HG02678 (cell line): ENCODE measurements around the gene NIN.

Experiments
- ATAC-seq: cut with Tn5 transposase; IDR thresholded peaks from one replicate; pipeline ENCODE4 v1.9.1; 2021; ENCODE audit warnings: mild to moderate bottlenecking, moderate library complexity; ENCODE audit not compliant: unreplicated experiment

NIN gene, protein sequence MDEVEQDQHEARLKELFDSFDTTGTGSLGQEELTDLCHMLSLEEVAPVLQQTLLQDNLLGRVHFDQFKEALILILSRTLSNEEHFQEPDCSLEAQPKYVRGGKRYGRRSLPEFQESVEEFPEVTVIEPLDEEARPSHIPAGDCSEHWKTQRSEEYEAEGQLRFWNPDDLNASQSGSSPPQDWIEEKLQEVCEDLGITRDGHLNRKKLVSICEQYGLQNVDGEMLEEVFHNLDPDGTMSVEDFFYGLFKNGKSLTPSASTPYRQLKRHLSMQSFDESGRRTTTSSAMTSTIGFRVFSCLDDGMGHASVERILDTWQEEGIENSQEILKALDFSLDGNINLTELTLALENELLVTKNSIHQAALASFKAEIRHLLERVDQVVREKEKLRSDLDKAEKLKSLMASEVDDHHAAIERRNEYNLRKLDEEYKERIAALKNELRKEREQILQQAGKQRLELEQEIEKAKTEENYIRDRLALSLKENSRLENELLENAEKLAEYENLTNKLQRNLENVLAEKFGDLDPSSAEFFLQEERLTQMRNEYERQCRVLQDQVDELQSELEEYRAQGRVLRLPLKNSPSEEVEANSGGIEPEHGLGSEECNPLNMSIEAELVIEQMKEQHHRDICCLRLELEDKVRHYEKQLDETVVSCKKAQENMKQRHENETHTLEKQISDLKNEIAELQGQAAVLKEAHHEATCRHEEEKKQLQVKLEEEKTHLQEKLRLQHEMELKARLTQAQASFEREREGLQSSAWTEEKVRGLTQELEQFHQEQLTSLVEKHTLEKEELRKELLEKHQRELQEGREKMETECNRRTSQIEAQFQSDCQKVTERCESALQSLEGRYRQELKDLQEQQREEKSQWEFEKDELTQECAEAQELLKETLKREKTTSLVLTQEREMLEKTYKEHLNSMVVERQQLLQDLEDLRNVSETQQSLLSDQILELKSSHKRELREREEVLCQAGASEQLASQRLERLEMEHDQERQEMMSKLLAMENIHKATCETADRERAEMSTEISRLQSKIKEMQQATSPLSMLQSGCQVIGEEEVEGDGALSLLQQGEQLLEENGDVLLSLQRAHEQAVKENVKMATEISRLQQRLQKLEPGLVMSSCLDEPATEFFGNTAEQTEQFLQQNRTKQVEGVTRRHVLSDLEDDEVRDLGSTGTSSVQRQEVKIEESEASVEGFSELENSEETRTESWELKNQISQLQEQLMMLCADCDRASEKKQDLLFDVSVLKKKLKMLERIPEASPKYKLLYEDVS (N-terminal part only)

DNA sequence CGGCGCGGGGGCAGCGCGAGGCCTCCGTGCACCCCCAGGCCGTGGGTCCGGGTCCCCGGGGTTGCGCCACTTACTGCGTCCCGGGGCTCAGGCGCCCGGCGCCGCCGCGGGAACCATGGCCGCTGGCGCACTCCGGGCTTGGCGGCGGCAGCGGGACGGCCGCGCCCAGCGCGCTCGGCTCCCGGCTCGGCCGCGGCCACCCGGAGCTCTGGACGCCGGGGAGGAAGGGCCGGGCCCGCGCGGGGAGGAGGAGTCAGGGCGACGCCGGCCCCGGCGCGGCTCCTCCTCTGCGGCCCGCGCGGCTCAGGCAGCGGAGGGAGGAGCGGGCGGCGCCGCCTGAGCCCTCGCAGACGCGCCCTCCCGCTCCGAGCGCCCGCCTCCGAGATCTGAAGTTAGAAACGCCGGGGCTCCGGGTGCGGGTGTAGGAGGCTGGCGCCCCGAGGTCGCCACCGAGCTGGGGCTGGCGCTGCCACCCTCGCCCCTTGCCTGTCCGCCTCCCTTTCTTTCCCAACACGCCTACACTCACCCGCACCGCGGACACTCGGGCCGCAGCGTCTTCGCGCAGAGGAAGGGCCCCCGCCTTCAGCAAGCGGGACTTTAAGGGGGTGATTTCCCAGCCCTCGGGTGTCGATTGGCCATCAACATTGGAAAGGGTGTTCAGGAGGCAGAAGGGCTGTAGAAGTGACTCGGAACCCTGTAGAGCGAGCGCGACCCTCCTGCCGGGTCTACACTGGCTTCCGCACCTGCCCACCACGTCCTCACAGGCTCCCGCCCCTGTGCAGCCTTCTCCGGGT, at the start of gene NIN:
NIN (minus strand) TSS at position 231 of the 794 bp plus-strand sequence. CDS start 9,106 bp downstream, outside the sequence.
- peak; percentile 85 for ATAC-seq

DNA sequence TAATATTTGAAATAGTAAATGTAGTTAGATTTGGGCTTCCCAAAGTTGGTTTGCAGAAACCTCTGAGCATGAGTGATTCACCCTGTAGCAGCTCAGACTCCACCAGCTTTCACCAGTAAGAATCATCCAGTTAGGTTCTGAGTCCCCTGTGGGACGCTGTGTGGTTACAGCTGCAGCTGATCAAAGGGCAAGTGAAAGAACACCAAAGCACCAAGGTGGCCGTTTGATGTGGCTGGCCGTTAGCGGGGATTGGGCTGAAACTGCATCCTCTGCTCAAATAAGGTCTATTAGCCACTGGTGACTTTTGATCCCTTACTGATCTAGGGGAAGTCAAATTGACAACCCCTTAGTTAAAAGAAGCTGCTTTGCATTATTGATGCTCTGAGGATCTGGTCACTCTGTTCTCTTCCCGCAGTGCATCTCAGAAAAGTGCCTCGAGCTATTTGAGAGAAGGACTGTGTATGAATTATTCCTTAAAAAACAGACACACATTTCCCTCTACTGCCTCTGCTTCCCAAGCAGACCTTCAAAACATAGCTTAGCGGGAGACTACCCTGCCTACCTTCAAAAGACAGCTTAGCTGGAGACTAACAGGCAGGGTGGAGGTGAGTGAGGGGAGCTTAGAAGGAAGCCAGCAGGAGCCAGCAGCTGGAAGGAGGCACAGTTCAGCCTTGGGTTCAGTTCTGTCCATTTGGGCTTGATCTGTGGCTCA, 44.6 kb upstream of the NIN start:
- peak; percentile 98 for ATAC-seq

DNA sequence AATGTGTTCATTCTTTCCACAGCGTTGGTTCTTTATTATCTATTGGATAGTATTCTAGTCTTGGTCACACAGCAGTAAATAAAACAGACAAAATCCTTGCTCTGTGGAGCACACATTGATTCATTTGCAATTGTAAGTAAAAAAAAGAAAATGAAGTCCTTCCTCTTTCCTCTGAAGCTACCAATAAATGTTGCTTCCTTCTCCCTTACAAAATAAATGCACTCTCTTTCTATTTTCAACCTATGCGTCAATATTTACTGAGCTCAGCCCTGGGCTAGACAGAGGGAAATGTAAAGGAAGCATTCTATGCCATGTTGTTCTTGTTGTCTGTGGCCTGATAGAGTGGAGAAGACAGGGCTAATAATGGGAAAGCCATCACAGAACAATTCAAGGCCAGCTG, 43.8 kb upstream of the NIN start:
- no peak for ATAC-seq

DNA sequence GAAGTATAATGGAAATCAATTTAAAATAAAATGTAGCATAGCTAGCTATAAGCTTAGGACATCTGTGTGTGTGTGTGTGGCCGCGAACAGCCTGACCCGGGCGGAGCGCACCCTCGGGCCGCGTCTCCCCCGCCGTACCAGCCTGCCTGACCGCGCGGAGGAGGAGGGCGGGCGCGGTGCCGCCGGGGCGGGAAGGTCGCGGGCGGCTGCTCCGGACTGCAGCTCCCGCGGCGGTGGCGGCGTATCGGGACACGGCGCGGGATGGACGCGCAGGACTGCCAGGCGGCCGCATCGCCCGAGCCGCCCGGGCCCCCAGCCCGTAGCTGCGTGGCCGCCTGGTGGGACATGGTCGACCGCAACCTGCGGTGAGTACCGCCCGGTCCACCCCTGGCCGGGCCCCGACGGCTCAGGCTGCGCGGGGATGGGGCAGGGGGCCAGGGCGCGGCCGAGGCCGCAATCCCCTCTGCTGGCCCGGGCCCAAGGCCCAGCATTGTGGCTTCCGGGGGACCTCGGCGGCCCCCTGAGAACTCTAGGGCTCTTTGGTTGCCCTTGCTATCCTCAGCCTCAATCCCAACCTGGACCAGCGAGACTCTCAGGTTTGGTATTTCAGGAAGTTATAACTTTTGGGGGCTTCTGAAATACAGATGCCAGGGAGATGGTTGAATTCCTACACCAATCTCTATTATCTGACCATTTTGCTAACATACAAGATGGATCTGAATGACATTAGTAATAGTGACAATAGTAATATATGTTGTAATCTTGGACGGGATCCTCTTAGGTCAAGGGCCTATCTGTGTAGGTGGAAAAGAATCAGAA, 41.2 kb upstream of the NIN start, which contains the start of gene ABHD12B:
ABHD12B (plus strand) TSS at position 140 of the 819 bp plus-strand sequence; CDS start at position 262, 122 bp downstream.
- no peak for ATAC-seq

DNA sequence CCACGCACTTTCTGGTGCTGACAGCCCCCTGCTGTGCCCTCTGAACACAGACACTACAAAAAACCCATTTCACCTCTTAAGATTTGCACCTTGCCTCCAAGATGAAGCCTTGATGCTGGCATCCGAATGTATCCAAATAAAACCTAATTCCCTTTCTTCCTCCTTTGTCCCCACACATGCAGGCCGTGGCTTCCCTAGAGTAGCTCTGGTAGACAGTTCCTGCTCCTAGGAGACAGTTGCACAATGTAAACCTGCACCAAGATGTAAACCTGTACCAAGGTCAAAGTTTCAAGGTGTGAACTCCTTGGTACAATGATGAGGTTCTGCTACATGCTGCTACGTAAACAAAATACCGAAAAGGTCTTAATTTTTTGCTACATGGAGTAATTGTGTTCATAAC, 40.3 kb upstream of the NIN start:
- no peak for ATAC-seq

DNA sequence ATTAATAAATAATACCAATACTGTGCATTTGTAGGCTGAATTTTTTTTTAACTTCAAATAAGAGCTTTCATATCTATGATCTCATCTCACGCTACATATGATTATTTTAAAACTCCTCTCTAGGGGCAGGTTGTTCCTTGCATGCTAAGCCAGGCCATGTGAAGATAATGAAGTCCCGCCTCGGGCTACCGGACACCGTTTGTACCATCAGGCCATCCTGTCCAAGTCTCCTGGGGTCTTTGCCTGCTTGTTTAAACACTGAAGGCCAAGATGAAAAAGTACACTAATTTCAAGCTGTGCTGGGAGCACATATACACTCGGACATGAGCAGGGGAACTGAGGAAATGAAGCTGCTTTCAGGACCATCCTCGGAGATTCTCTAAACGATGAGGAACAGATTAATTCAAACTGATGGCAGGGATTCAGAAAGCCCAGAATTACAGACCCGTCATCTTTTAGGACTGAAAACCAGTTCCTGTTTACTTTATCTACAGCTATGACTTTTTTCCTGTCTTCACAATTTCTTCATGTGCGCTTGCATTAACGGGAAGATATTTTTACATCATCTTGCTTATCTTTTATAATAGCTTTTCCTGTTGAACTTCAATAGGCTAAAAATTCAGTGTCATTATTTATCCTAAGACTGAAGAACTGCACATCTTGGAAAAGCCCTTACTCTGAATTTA, 34.6 kb upstream of the NIN start:
- no peak for ATAC-seq

DNA sequence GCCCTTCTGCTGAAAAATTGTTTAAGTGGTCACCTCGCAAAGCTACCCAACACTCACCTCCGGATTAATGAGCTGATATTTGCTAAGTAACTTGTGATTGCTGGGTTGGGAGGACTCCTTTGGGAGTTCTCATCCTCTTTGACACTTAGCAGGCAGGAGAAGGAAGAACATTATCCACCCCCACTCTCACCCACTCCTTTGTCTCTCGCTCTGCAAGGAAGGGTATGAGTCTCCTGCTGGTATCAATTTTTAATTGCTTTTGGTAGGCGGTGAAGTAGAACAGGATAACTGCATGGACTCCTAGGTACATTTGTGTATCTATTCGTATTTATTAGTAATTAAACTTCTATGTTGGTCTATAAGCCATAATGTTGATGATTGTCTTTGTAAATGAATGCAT, 34.0 kb upstream of the NIN start:
- no peak for ATAC-seq

DNA sequence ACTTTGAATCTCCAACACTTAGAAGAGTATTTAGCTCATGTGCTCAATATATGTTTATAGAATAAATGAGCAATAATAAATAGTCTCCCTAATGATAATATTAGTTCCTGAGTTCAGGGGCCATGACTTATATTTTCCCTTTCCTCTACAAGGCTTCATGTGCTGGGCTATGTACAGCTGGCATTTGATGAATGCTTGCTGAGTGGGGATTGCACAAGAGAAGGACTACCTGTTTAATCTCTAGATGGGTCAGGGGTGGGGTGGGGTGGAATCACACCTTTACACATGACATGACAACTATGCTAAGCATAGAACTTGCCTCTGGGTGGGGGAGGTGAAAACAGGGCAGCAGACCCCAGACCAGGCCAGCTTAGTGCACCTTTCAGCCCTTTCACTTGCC, 33.3 kb upstream of the NIN start:
- no peak for ATAC-seq

DNA sequence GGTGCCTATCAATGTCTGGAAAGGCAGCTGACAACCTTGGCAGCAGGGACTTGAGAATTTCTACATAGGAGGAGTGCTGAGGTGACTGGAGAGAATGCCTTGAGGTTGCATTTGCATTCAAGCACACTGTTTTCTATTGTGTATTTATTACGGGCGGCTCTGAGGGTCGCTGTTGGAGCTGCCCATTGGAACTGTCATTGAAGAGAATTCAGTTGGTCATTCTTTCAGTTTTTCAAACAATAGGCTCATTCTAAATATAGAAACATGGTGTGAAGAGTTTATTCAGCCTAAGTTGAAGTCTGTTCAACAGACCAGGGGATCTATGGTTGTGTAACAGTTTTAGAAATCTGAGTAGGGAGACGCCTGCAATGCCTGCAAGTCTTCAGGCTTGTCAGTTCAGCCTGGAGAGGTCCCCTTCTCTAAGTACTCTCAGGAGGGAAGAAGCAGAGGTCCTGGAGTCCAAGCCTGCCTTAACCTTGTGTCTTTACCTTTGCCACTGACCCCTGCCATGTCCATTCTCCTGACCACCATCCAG, 31.1 kb upstream of the NIN start:
- no peak for ATAC-seq

DNA sequence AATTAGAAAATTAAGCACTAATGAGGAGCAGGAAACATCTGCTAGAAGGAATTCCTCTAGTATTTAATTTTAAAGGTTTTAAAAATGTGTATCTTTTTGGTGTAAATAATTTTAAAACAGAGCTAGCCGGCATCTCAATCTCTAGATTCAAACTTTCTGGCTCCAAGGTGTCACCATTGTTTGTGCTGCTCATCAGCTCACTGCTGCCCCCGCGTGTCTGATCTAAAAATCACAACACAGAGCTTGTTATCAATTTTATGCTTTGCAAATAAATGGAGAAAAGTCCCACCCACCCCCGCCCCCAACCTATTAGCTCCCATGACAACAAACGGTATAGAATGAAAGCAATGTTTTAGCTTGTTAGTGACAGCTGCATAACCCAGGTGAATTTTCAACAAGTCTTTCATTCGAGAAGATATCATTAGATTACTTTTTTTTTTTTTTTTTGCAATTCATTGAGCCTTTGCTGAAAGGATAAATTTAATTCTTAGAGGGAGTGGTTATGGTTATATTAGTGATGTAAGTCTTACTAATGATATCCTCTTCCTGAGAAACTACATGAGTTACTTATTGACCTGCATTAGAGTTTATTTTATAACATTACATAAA, 29.6 kb upstream of the NIN start:
- ATAC-seq, result peak; percentile 47

DNA sequence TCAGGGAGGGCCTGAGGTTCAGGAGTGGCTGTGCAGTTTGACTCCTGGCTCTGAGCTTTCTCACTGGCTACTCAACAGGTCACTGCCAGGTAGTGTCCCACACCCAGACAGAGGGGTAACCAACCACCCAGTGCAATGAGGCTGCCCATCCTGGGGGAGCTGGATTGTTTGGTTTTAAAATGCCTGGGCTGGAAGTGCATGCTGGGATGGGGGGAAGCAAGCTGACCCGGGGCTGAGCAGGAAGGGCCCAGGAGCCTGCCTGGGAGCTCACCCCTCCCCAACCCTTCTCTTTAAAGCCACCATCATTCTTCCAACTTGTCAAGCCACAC, 28.3 kb upstream of the NIN start:
- ATAC-seq, result no peak

DNA sequence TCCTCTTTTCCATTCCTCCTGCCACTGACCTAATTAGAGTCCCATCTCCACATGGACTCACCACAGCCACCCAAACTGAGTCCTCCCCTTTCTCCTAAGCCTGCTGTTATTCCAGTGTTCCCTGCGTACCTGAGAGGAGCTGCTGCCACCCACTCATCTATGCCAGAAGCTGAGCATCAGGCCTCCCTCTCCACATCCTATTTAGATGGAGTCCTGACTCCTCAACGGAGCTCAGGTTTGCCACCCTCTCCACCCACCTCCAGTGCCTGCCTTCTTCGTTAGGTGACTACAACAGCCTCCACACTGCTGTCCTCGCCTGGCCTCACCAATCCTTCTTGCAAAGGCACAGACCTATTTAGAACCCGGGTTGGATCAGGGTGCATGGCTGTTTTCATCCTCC, 25.7 kb upstream of the NIN start:
- ATAC-seq, result no peak

DNA sequence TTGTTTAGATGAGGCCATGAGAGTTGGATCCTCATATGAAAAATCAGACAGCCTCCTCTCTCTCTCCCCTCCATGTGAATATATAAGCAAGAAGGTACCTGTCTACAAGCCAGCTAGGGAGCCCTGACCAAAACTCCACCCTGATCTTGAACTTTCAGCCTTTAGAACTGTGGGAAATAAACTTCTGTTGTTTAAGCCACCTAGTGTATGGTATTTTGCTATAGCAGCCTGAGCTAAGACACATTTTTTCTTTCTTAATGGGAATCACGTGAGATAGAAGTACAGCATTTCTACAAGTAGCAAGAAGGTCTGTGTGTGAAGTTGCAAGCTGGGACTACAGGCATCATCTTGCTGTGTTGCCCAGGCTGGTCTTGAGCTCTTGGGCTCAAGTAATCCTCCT, 24.6 kb upstream of the NIN start:
- no peak for ATAC-seq

DNA sequence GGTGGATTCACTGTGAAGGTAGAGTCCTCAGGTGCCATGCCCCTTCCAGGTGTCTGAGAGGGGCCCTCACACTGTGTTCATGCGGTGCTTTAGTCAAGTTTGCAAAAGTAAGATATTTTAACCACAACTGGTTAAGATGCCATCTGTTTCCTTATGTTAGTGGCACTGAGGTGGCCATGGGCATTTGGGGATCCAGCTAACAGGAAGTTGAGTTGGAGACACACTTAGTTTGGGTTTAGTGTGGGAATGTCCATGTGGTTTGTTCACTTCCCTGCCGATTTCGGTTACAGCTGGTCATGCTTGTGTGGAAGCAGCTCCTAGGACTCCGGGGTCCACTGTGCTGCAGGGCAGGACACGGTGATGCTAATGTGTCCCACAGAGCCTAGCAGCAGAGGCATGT, 23.6 kb upstream of the NIN start:
- no peak for ATAC-seq

DNA sequence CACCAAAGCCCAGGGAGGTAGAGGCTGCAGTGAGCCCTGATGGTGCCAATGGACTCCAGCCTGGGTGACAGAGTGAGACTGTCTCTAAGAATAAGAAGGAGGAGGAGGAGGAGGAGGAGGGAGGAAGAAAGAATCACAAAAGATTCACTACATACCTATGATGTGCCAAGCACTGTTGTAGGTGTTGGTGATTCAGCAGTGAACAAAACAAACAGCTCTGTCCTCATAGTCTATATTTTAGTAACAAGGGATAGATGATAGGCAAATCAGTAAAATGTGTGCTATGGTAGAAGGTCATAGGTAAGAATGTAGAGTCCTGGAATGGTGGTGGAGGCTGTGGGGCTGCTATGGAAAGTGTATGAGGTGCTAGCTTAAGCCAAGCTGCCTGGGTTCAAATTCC, 22.9 kb upstream of the NIN start:
- ATAC-seq, result no peak

DNA sequence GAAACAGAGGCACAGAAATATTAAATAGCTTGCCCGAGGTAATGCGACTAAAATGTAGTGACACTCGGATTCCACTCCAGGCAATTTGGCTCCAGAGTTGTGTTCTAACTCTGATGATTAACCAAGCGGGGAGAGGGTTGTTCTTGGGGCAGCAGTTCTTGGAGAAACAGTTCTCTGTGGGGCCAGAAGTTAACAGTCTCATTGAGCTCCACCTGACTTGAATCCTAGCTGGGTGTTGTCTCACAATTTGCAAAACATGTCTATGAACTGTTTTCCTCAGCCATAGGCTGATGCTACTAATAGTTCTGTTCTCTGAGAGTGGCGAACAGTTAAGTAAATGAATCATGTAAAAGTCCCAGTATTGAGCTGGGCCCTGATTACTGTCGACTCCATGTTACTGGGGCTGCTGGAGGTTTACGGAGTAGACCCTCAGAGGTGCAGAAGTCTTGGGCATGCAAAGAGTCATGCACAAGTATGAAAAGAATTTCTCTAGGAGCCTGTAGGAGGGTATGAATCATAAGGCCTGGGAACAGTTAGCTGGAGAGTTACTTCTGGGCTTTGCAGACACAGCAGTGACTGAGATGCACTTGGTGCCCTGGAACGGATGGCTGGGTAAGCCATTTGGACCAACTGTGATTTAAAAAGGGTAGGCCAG, 15.4 kb upstream of the NIN start:
- no peak for ATAC-seq

DNA sequence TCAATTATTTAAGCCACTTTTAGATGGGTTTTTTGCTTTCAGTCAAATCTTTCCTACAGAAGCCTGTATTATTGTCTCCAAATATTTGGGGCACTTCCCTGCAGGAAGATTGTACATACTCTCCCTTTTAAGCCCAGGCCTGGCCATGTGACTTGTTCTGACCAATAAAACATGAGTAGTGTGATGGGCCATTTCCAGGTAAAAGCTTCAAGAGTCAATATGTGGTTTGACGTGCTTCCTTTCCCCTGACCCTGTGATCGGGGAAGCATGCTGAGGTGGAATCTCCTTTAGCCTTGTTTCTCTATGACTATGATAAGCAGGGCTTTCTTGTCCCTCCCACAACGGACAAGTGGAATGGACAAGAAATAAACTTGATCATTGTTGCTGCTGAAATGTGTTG, 14.2 kb upstream of the NIN start:
- ATAC-seq, result no peak
